SK-N-SH treated with all-trans-retinoic acid at 6 μM for 48 hours (cell line): ENCODE results near the gene PINK1.
A peak's percentile ranks its signal among the peaks of the same experiment; 100 is the strongest.

ENCODE experiments used
- ATAC-seq: fragments of 200-7000 bp; cut with Tn5 transposase; 3 replicates; pipeline ENCODE4 v1.9.1; 2020; ENCODE audit warnings: mild to moderate bottlenecking, moderate library complexity
- ARNTL ChIP-seq: fragments of 450-650 bp; formaldehyde crosslinking; IDR thresholded peaks from 2 replicates; pipeline ENCODE4 v1.5.0; 2020; ENCODE audit warnings: low read depth, mild to moderate bottlenecking, moderate library complexity, borderline replicate concordance
- BACH2 ChIP-seq: fragments of 250-450 bp; sonication (Bioruptor Pico); IDR thresholded peaks from 2 replicates; pipeline ENCODE4 v1.9.0; 2021; ENCODE audit warnings: mild to moderate bottlenecking, borderline replicate concordance
- CSDC2 ChIP-seq: fragments of 250-450 bp; sonication (Bioruptor Pico); IDR thresholded peaks from 2 replicates; pipeline ENCODE4 v1.5.0; 2020; ENCODE audit warnings: mild to moderate bottlenecking, moderate library complexity
- ESRRG ChIP-seq: fragments of 250-450 bp; sonication (Bioruptor Pico); IDR thresholded peaks from 2 replicates; pipeline ENCODE4 v1.6.1; 2021; ENCODE audit warnings: mild to moderate bottlenecking
- GLIS3 ChIP-seq: fragments of 250-450 bp; sonication (Bioruptor Pico); IDR thresholded peaks from 2 replicates; pipeline ENCODE4 v1.5.0; 2020; ENCODE audit warnings: mild to moderate bottlenecking, moderate library complexity
- ISL1 ChIP-seq: fragments of 250-450 bp; sonication (Bioruptor Pico); IDR thresholded peaks from 2 replicates; pipeline ENCODE4 v2.1.2; 2022; ENCODE audit warnings: mild to moderate bottlenecking, moderate library complexity
- OSR1 ChIP-seq: fragments of 250-450 bp; sonication (Bioruptor Pico); IDR thresholded peaks from 2 replicates; pipeline ENCODE4 v1.8.0; 2022; ENCODE audit warnings: moderate library complexity, mild to moderate bottlenecking, inconsistent platforms
- PATZ1 ChIP-seq: fragments of 250-450 bp; sonication (Bioruptor Pico); IDR thresholded peaks from 2 replicates; pipeline ENCODE4 v1.8.0; 2020; ENCODE audit warnings: mild to moderate bottlenecking, moderate library complexity, borderline replicate concordance
- PPARA ChIP-seq: fragments of 250-450 bp; sonication (Bioruptor Pico); IDR thresholded peaks from 2 replicates; pipeline ENCODE4 v1.5.0; 2020; ENCODE audit warnings: mild to moderate bottlenecking, borderline replicate concordance
- RARB ChIP-seq: fragments of 250-450 bp; sonication (Bioruptor Pico); IDR thresholded peaks from 2 replicates; pipeline ENCODE4 v1.8.0; 2021; ENCODE audit warnings: mild to moderate bottlenecking, moderate library complexity
- SNAI2 ChIP-seq: fragments of 250-450 bp; sonication (Bioruptor Pico); IDR thresholded peaks from 2 replicates; pipeline ENCODE4 v1.5.0; 2020; ENCODE audit warnings: mild to moderate bottlenecking, moderate library complexity
- TCF4 ChIP-seq: fragments of 250-450 bp; sonication (Bioruptor Pico); IDR thresholded peaks from 2 replicates; pipeline ENCODE4 v1.8.0; 2021; ENCODE audit warnings: mild to moderate bottlenecking, moderate library complexity, borderline replicate concordance
- TOX ChIP-seq: fragments of 250-450 bp; sonication (Bioruptor Pico); IDR thresholded peaks from 2 replicates; pipeline ENCODE4 v1.8.0; 2021; ENCODE audit warnings: mild to moderate bottlenecking, moderate library complexity, borderline replicate concordance
- ZC3H10 ChIP-seq: fragments of 250-450 bp; sonication (Bioruptor Pico); IDR thresholded peaks from 2 replicates; pipeline ENCODE4 v1.5.1; 2021; ENCODE audit warnings: mild to moderate bottlenecking, moderate library complexity
- ZFP3 ChIP-seq: fragments of 250-450 bp; sonication (Bioruptor Pico); IDR thresholded peaks from 2 replicates; pipeline ENCODE4 v1.5.0; 2020; ENCODE audit warnings: mild to moderate bottlenecking, moderate library complexity
- ZFP30 ChIP-seq: fragments of 450-650 bp; formaldehyde crosslinking; IDR thresholded peaks from 2 replicates; pipeline ENCODE4 v1.5.0; 2022; ENCODE audit warnings: mild to moderate bottlenecking, moderate library complexity
- ZNF565 ChIP-seq: fragments of 450-650 bp; formaldehyde crosslinking; conservative IDR thresholded peaks from 2 replicates; pipeline ENCODE4 v1.5.0; 2020; ENCODE audit warnings: low read depth, mild to moderate bottlenecking, moderate library complexity
- ZNF70 ChIP-seq: fragments of 450-650 bp; formaldehyde crosslinking; IDR thresholded peaks from 2 replicates; pipeline ENCODE4 v1.5.0; 2020; ENCODE audit warnings: mild to moderate bottlenecking, moderate library complexity
- ZNF8 ChIP-seq: fragments of 450-650 bp; formaldehyde crosslinking; IDR thresholded peaks from 2 replicates; pipeline ENCODE4 v1.5.0; 2020; ENCODE audit warnings: mild to moderate bottlenecking, moderate library complexity
- TF ChIP-seq, protein P1 (sequence below): fragments of 250-450 bp; sonication (Bioruptor Pico); IDR thresholded peaks from 2 replicates; pipeline ENCODE4 v1.5.0; 2020; ENCODE audit warnings: mild to moderate bottlenecking, moderate library complexity
- TF ChIP-seq, protein P2 (sequence below): fragments of 250-450 bp; sonication (Bioruptor Pico); IDR thresholded peaks from 2 replicates; pipeline ENCODE4 v1.8.0; 2021; ENCODE audit warnings: low read depth, mild to moderate bottlenecking, moderate library complexity, borderline replicate concordance
- TF ChIP-seq, protein P3 (sequence below): fragments of 250-450 bp; sonication (Bioruptor Pico); IDR thresholded peaks from 2 replicates; pipeline ENCODE4 v1.5.1; 2020; ENCODE audit warnings: low read depth, mild to moderate bottlenecking, moderate library complexity
- TF ChIP-seq, protein P4 (sequence below): fragments of 250-450 bp; sonication (Bioruptor Pico); IDR thresholded peaks from 2 replicates; pipeline ENCODE4 v1.5.1; 2021; ENCODE audit warnings: mild to moderate bottlenecking, moderate library complexity

PINK1 gene

GRCh38 chr1:20661207-20662109 is 28.2 kb downstream of the PINK1 start, which contains the start of gene DDOST:
Gene DDOST (minus strand): TSS chr1:20661369. CDS start chr1:20661350, 19 bp downstream.
- peak; percentile 98 for ATAC-seq
- TF ChIP-seq, protein P1, sequence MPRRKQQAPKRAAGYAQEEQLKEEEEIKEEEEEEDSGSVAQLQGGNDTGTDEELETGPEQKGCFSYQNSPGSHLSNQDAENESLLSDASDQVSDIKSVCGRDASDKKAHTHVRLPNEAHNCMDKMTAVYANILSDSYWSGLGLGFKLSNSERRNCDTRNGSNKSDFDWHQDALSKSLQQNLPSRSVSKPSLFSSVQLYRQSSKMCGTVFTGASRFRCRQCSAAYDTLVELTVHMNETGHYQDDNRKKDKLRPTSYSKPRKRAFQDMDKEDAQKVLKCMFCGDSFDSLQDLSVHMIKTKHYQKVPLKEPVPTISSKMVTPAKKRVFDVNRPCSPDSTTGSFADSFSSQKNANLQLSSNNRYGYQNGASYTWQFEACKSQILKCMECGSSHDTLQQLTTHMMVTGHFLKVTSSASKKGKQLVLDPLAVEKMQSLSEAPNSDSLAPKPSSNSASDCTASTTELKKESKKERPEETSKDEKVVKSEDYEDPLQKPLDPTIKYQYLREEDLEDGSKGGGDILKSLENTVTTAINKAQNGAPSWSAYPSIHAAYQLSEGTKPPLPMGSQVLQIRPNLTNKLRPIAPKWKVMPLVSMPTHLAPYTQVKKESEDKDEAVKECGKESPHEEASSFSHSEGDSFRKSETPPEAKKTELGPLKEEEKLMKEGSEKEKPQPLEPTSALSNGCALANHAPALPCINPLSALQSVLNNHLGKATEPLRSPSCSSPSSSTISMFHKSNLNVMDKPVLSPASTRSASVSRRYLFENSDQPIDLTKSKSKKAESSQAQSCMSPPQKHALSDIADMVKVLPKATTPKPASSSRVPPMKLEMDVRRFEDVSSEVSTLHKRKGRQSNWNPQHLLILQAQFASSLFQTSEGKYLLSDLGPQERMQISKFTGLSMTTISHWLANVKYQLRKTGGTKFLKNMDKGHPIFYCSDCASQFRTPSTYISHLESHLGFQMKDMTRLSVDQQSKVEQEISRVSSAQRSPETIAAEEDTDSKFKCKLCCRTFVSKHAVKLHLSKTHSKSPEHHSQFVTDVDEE (CRISPR knock-in tag) = 0 out of 2 replicates have a peak, but pooled peaks have one; percentile 39
- TF ChIP-seq, protein P2, sequence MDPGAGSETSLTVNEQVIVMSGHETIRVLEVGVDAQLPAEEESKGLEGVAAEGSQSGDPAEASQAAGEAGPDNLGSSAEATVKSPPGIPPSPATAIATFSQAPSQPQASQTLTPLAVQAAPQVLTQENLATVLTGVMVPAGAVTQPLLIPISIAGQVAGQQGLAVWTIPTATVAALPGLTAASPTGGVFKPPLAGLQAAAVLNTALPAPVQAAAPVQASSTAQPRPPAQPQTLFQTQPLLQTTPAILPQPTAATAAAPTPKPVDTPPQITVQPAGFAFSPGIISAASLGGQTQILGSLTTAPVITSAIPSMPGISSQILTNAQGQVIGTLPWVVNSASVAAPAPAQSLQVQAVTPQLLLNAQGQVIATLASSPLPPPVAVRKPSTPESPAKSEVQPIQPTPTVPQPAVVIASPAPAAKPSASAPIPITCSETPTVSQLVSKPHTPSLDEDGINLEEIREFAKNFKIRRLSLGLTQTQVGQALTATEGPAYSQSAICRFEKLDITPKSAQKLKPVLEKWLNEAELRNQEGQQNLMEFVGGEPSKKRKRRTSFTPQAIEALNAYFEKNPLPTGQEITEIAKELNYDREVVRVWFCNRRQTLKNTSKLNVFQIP (CRISPR knock-in tag) = no peak
- TF ChIP-seq ARNTL (CRISPR knock-in tag) = no peak
- no peak for TF ChIP-seq ZFP30
- TF ChIP-seq PATZ1 (CRISPR knock-in tag) = no peak
- TF ChIP-seq ZNF8 = no peak
- no peak for TF ChIP-seq RARB
- TF ChIP-seq ZFP3 (CRISPR knock-in tag) = no peak
- no peak for TF ChIP-seq ESRRG (CRISPR knock-in tag)
- TF ChIP-seq, protein P3, sequence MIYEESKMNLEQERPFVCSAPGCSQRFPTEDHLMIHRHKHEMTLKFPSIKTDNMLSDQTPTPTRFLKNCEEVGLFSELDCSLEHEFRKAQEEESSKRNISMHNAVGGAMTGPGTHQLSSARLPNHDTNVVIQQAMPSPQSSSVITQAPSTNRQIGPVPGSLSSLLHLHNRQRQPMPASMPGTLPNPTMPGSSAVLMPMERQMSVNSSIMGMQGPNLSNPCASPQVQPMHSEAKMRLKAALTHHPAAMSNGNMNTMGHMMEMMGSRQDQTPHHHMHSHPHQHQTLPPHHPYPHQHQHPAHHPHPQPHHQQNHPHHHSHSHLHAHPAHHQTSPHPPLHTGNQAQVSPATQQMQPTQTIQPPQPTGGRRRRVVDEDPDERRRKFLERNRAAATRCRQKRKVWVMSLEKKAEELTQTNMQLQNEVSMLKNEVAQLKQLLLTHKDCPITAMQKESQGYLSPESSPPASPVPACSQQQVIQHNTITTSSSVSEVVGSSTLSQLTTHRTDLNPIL (CRISPR knock-in tag) = 0 out of 2 replicates have a peak, but pooled peaks have one; percentile 40
- no peak for TF ChIP-seq ZNF565 (CRISPR knock-in tag)
- TF ChIP-seq OSR1 (CRISPR knock-in tag) = no peak
- peak; percentile 22; the same call in 1 of the 2 replicates for TF ChIP-seq ZNF70 (CRISPR knock-in tag)
- no peak for TF ChIP-seq TCF4 (CRISPR knock-in tag)
- no peak for TF ChIP-seq TOX (CRISPR knock-in tag)
- TF ChIP-seq ZC3H10 (CRISPR knock-in tag) = no peak
- TF ChIP-seq SNAI2 (CRISPR knock-in tag) = no peak
- no peak for TF ChIP-seq ISL1 (CRISPR knock-in tag)
- no peak for TF ChIP-seq PPARA (CRISPR knock-in tag)
- TF ChIP-seq CSDC2 (CRISPR knock-in tag) = 0 out of 2 replicates have a peak, but pooled peaks have one; percentile 60
- TF ChIP-seq BACH2 (CRISPR knock-in tag) = no peak
- TF ChIP-seq, protein P4, sequence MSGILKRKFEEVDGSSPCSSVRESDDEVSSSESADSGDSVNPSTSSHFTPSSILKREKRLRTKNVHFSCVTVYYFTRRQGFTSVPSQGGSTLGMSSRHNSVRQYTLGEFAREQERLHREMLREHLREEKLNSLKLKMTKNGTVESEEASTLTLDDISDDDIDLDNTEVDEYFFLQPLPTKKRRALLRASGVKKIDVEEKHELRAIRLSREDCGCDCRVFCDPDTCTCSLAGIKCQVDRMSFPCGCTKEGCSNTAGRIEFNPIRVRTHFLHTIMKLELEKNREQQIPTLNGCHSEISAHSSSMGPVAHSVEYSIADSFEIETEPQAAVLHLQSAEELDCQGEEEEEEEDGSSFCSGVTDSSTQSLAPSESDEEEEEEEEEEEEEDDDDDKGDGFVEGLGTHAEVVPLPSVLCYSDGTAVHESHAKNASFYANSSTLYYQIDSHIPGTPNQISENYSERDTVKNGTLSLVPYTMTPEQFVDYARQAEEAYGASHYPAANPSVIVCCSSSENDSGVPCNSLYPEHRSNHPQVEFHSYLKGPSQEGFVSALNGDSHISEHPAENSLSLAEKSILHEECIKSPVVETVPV (CRISPR knock-in tag) = peak; percentile 20; the same call in 1 of the 2 replicates
- no peak for TF ChIP-seq GLIS3

- TF ChIP-seq ZC3H10 (CRISPR knock-in tag) = no peak
- no peak for TF ChIP-seq TCF4 (CRISPR knock-in tag)
- no peak for TF ChIP-seq GLIS3
- TF ChIP-seq, all 23 proteins: peak for 0
- ATAC-seq = no peak
Observed at GRCh38 chr1:20662110-20662475, 28.8 kb downstream of the PINK1 start.
